ENCODE measurements around the gene GCLC. TPM values are rescaled to one million over a fixed set of nuclear protein-coding genes. Genes with fewer than 3 reads are reported as not detected.

GCLC gene
- total RNA-seq, 1 experiment from 2014 or later: 88.9 TPM

GRCh38 chr6:53461696-53462095, 83.2 kb downstream of the GCLC start:
- no TSS peak for BruUV-seq (replicated peaks)
- Histone ChIP-seq H3K4me1 (0 out of 2 replicates have a peak, but pooled peaks cover 5% of the 10 kb centered on the region), H3K36me3 (ENCODE audit: control insufficient read depth, insufficient read depth, low read length) (no peaks in the 10 kb centered on the region), H3K27me3 (replicated peaks; ENCODE audit: control insufficient read depth, insufficient read depth, low read length) (no peaks in the 10 kb centered on the region), H3K9me3 (no peaks in the 10 kb centered on the region), H3K4me3 (ENCODE audit: low read depth, low read length) (no peak overlapping the region)
- H3K36me3 Mint-ChIP-seq (ENCODE audit: insufficient read depth, unreplicated experiment): no peaks in the 10 kb centered on the region
- intact Hi-C loops (cut with micrococcal nuclease; ENCODE audit: unreplicated experiment): no loop called here
- DNase-seq: no peak
- ChIA-PET POLR2A (no interaction called here), CTCF (no interaction called here)
- peaks cover 6% of the 10 kb centered on the region for H3K27me3 Mint-ChIP-seq (ENCODE audit: insufficient read depth, unreplicated experiment)
- peaks cover 20% of the 10 kb centered on the region for H3K4me1 Mint-ChIP-seq (ENCODE audit: low read depth, unreplicated experiment)
- no peak for TF ChIP-seq CTCF (IDR thresholded peaks at IDR 0.05; ENCODE audit: insufficient read depth in 1 of 2, low read depth in 1 of 2, low read length in 1 of 2, severe bottlenecking in 1 of 2, unreplicated experiment in 1 of 2)
- no peak overlapping the region for H3K4me3 Mint-ChIP-seq (ENCODE audit: unreplicated experiment)
- H3K27ac Mint-ChIP-seq (ENCODE audit: unreplicated experiment): no peak overlapping the region
- no peaks in the 10 kb centered on the region for H3K9me3 Mint-ChIP-seq (ENCODE audit: unreplicated experiment)

- Histone ChIP-seq H3K4me3 (ENCODE audit: low read depth, low read length) (no peak overlapping the region), H3K27me3 (replicated peaks; ENCODE audit: control insufficient read depth, insufficient read depth, low read length) (no peaks in the 10 kb centered on the region), H3K36me3 (ENCODE audit: control insufficient read depth, insufficient read depth, low read length) (no peaks in the 10 kb centered on the region), H3K9me3 (no peaks in the 10 kb centered on the region), H3K4me1 (0 out of 2 replicates have a peak, but pooled peaks cover 5% of the 10 kb centered on the region)
- ChIA-PET POLR2A (no interaction called here), CTCF (no interaction called here)
- no peak for TF ChIP-seq CTCF (IDR thresholded peaks at IDR 0.05; ENCODE audit: insufficient read depth in 1 of 2, low read depth in 1 of 2, low read length in 1 of 2, severe bottlenecking in 1 of 2, unreplicated experiment in 1 of 2)
- Mint-ChIP-seq H3K4me3 (ENCODE audit: unreplicated experiment) (no peak overlapping the region), H3K27ac (ENCODE audit: unreplicated experiment) (no peak overlapping the region), H3K9me3 (ENCODE audit: unreplicated experiment) (no peaks in the 10 kb centered on the region), H3K27me3 (ENCODE audit: insufficient read depth, unreplicated experiment) (peaks cover 10% of the 10 kb centered on the region), H3K36me3 (ENCODE audit: insufficient read depth, unreplicated experiment) (no peaks in the 10 kb centered on the region), H3K4me1 (ENCODE audit: low read depth, unreplicated experiment) (peaks cover 20% of the 10 kb centered on the region)
- BruUV-seq (replicated peaks): no TSS peak
- intact Hi-C loops (cut with micrococcal nuclease; ENCODE audit: unreplicated experiment): no loop called here
- no peak for DNase-seq
Measured at GRCh38 chr6:53461041-53461656, 83.8 kb downstream of the GCLC start.

- Mint-ChIP-seq H3K4me3 (ENCODE audit: unreplicated experiment) (no peak overlapping the region), H3K27ac (ENCODE audit: unreplicated experiment) (no peak overlapping the region), H3K9me3 (ENCODE audit: unreplicated experiment) (no peaks in the 10 kb centered on the region), H3K27me3 (ENCODE audit: insufficient read depth, unreplicated experiment) (peaks cover 10% of the 10 kb centered on the region), H3K4me1 (ENCODE audit: low read depth, unreplicated experiment) (peaks cover 6% of the 10 kb centered on the region), H3K36me3 (ENCODE audit: insufficient read depth, unreplicated experiment) (no peaks in the 10 kb centered on the region)
- intact Hi-C loops (cut with micrococcal nuclease; ENCODE audit: unreplicated experiment): no loop called here
- Histone ChIP-seq H3K27me3 (replicated peaks; ENCODE audit: control insufficient read depth, insufficient read depth, low read length) (no peaks in the 10 kb centered on the region), H3K4me1 (no peaks in the 10 kb centered on the region), H3K9me3 (no peaks in the 10 kb centered on the region), H3K36me3 (ENCODE audit: control insufficient read depth, insufficient read depth, low read length) (no peaks in the 10 kb centered on the region), H3K4me3 (ENCODE audit: low read depth, low read length) (no peak overlapping the region)
- DNase-seq: no peak
- TF ChIP-seq CTCF (IDR thresholded peaks at IDR 0.05; ENCODE audit: insufficient read depth in 1 of 2, low read depth in 1 of 2, low read length in 1 of 2, severe bottlenecking in 1 of 2, unreplicated experiment in 1 of 2): no peak
- BruUV-seq (replicated peaks): no TSS peak
- ChIA-PET POLR2A (no interaction called here), CTCF (no interaction called here)
Measured at GRCh38 chr6:53458105-53458866, 86.6 kb downstream of the GCLC start.
